ENCODE data around the gene LILRB3.

LILRB3 gene

GRCh38 chr19:54203151-54203611 is 19.6 kb downstream of the LILRB3 start:
- Histone ChIP-seq H3K9ac (ENCODE audit: low read length) (peak overlapping the region; percentile 83; the same call in 1 of the 2 replicates), H3K4me3 (ENCODE audit: low read depth, low read length, poor library complexity, severe bottlenecking) (peak overlapping the region; percentile 97), H4K20me1 (ENCODE audit: insufficient read depth, low read length) (no peaks in the 10 kb centered on the region; the same call in 1 of the 2 replicates), H3K9me2 (ENCODE audit: low read depth, low read length) (no peaks in the 10 kb centered on the region), H3K4me1 (ENCODE audit: insufficient read depth, low read length, severe bottlenecking) (peaks cover 79% of the 10 kb centered on the region), H2AFZ (ENCODE audit: low read length) (no peak overlapping the region), H3K27me3 (ENCODE audit: insufficient read depth, low read length) (no peaks in the 10 kb centered on the region), H3K79me2 (ENCODE audit: insufficient read depth, low read length) (peaks cover 43% of the 10 kb centered on the region), H3K9me3 (ENCODE audit: low read length) (no peaks in the 10 kb centered on the region), H3K36me3 (ENCODE audit: insufficient read depth, low read length) (peaks cover 73% of the 10 kb centered on the region), H3K27ac (ENCODE audit: low read depth, low read length, poor library complexity, severe bottlenecking) (peak overlapping the region; percentile 85), H3F3A (ENCODE audit: insufficient read depth, low read length) (peaks cover 6% of the 10 kb centered on the region; the same call in 1 of the 2 replicates), H3K4me2 (ENCODE audit: low read length) (peak overlapping the region; percentile 79)
- TF ChIP-seq, protein P1, sequence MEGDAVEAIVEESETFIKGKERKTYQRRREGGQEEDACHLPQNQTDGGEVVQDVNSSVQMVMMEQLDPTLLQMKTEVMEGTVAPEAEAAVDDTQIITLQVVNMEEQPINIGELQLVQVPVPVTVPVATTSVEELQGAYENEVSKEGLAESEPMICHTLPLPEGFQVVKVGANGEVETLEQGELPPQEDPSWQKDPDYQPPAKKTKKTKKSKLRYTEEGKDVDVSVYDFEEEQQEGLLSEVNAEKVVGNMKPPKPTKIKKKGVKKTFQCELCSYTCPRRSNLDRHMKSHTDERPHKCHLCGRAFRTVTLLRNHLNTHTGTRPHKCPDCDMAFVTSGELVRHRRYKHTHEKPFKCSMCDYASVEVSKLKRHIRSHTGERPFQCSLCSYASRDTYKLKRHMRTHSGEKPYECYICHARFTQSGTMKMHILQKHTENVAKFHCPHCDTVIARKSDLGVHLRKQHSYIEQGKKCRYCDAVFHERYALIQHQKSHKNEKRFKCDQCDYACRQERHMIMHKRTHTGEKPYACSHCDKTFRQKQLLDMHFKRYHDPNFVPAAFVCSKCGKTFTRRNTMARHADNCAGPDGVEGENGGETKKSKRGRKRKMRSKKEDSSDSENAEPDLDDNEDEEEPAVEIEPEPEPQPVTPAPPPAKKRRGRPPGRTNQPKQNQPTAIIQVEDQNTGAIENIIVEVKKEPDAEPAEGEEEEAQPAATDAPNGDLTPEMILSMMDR (IDR thresholded peaks at IDR 0.05; ENCODE audit: low read length) = no peak
- no peak for TF ChIP-seq EZH2 (IDR thresholded peaks at IDR 0.05; ENCODE audit: borderline replicate concordance, low read length)

- Histone ChIP-seq H2AFZ (ENCODE audit: low read length) (no peak overlapping the region), H3K9ac (ENCODE audit: low read length) (peak overlapping the region; percentile 83), H3K27ac (ENCODE audit: low read depth, low read length, poor library complexity, severe bottlenecking) (peak overlapping the region; percentile 85), H3K4me3 (ENCODE audit: low read depth, low read length, poor library complexity, severe bottlenecking) (peak overlapping the region; percentile 97), H3K4me2 (ENCODE audit: low read length) (peak overlapping the region; percentile 79), H3F3A (ENCODE audit: insufficient read depth, low read length) (peaks cover 6% of the 10 kb centered on the region; the same call in 1 of the 2 replicates), H3K27me3 (ENCODE audit: insufficient read depth, low read length) (no peaks in the 10 kb centered on the region), H3K9me3 (ENCODE audit: low read length) (no peaks in the 10 kb centered on the region), H3K79me2 (ENCODE audit: insufficient read depth, low read length) (peaks cover 43% of the 10 kb centered on the region), H3K36me3 (ENCODE audit: insufficient read depth, low read length) (peaks cover 61% of the 10 kb centered on the region), H3K9me2 (ENCODE audit: low read depth, low read length) (no peaks in the 10 kb centered on the region), H3K4me1 (ENCODE audit: insufficient read depth, low read length, severe bottlenecking) (peaks cover 72% of the 10 kb centered on the region), H4K20me1 (ENCODE audit: insufficient read depth, low read length) (no peaks in the 10 kb centered on the region; the same call in 1 of the 2 replicates)
- TF ChIP-seq, protein P1 (IDR thresholded peaks at IDR 0.05; ENCODE audit: low read length) = no peak
- no peak for TF ChIP-seq EZH2 (IDR thresholded peaks at IDR 0.05; ENCODE audit: borderline replicate concordance, low read length)
Measured at GRCh38 chr19:54201980-54202379, 20.8 kb downstream of the LILRB3 start.

- Histone ChIP-seq H3K4me1 (ENCODE audit: insufficient read depth, low read length, severe bottlenecking) (peaks cover 65% of the 10 kb centered on the region), H3K4me3 (ENCODE audit: low read depth, low read length, poor library complexity, severe bottlenecking) (peak overlapping the region; percentile 97), H4K20me1 (ENCODE audit: insufficient read depth, low read length) (no peaks in the 10 kb centered on the region; the same call in 1 of the 2 replicates), H2AFZ (ENCODE audit: low read length) (no peak overlapping the region), H3K27ac (ENCODE audit: low read depth, low read length, poor library complexity, severe bottlenecking) (peak overlapping the region; percentile 85), H3K9ac (ENCODE audit: low read length) (peak overlapping the region; percentile 83), H3K27me3 (ENCODE audit: insufficient read depth, low read length) (no peaks in the 10 kb centered on the region), H3K79me2 (ENCODE audit: insufficient read depth, low read length) (peaks cover 43% of the 10 kb centered on the region), H3K4me2 (ENCODE audit: low read length) (peak overlapping the region; percentile 79), H3F3A (ENCODE audit: insufficient read depth, low read length) (peaks cover 6% of the 10 kb centered on the region; the same call in 1 of the 2 replicates), H3K9me3 (ENCODE audit: low read length) (no peaks in the 10 kb centered on the region), H3K9me2 (ENCODE audit: low read depth, low read length) (no peaks in the 10 kb centered on the region), H3K36me3 (ENCODE audit: insufficient read depth, low read length) (peaks cover 53% of the 10 kb centered on the region)
- TF ChIP-seq, protein P1 (IDR thresholded peaks at IDR 0.05; ENCODE audit: low read length) = no peak
- TF ChIP-seq EZH2 (IDR thresholded peaks at IDR 0.05; ENCODE audit: borderline replicate concordance, low read length) = no peak
Measured at GRCh38 chr19:54201172-54201701, 21.6 kb downstream of the LILRB3 start.
